Common myeloid progenitor, CD34-positive (primary cell): ENCODE results near the gene ANKRD33B.

ENCODE experiments used
- CTCF ChIA-PET: fragments of 350-600 bp; sonication (Branson Sonifier 250); formaldehyde crosslinking; loops from one replicate; lab custom pipeline; 2021; ENCODE audit warnings: antibody characterized with exemption; lab: Charles Lee
- POLR2A ChIA-PET: fragments of 350-600 bp; sonication (Branson Sonifier 250); formaldehyde crosslinking; loops from one replicate; lab custom pipeline; 2021; ENCODE audit warnings: antibody characterized with exemption; lab: Charles Lee
- DNase-seq, 3 donors: peaks; one replicate each; pipeline versions ENCODE4 v3.0.0 to v3.0.0-alpha.2; 2013
- H3K27ac ChIP-seq, 2 experiments: 1 replicate in 1 of 2; 2 replicates in 1 of 2; pipeline ENCODE4 v1.7.0; 2013; ENCODE audit warnings: inconsistent platforms in 2 of 2, low read length in 2 of 2, mild to moderate bottlenecking in 2 of 2, low read depth in 1 of 2, moderate library complexity in 1 of 2; ENCODE audit not compliant: severe bottlenecking in 2 of 2, insufficient read depth in 1 of 2, poor library complexity in 1 of 2
- H3K27me3 ChIP-seq, 5 experiments: replicated peaks in 2 of 5; 1 replicate in 3 of 5; 2 replicates in 2 of 5; pipeline versions ENCODE4 v1.6.1 to v1.7.0; 2013; ENCODE audit warnings: low read length in 4 of 5, mild to moderate bottlenecking in 2 of 5, moderate library complexity in 2 of 5, inconsistent platforms in 1 of 5; ENCODE audit not compliant: insufficient read depth in 5 of 5, control insufficient read depth in 4 of 5
- H3K36me3 ChIP-seq, 4 experiments: 1 replicate in 2 of 4; 2 replicates in 2 of 4; pipeline versions ENCODE4 v1.6.1 to v1.7.0; 2013; ENCODE audit warnings: low read length in 3 of 4, control low read depth in 1 of 4, mild to moderate bottlenecking in 1 of 4; ENCODE audit not compliant: control insufficient read depth in 4 of 4, insufficient read depth in 4 of 4
- H3K4me1 ChIP-seq, 4 experiments: 1 replicate in 3 of 4; 2 replicates in 1 of 4; pipeline versions ENCODE4 v1.6.1 to v1.7.1; 2013; ENCODE audit warnings: low read length in 3 of 4, mild to moderate bottlenecking in 3 of 4, control low read depth in 1 of 4, inconsistent platforms in 1 of 4, moderate library complexity in 1 of 4; ENCODE audit not compliant: control insufficient read depth in 4 of 4, insufficient read depth in 4 of 4; ENCODE audit errors: control extremely low read depth in 1 of 4
- H3K4me3 ChIP-seq, 7 experiments: 1 replicate in 4 of 7; 2 replicates in 3 of 7; pipeline versions ENCODE4 v1.5.1 to v1.7.0; 2013; ENCODE audit warnings: mild to moderate bottlenecking in 7 of 7, low read length in 6 of 7, moderate library complexity in 6 of 7, inconsistent platforms in 2 of 7, low read depth in 2 of 7, control low read depth in 1 of 7; ENCODE audit not compliant: insufficient read depth in 4 of 7, control insufficient read depth in 1 of 7; ENCODE audit errors: extremely low read depth in 1 of 7
- H3K9me3 ChIP-seq, 5 experiments: 1 replicate in 4 of 5; 2 replicates in 1 of 5; pipeline versions ENCODE4 v1.6.1 to v1.7.1; 2013; ENCODE audit warnings: low read length in 4 of 5, mild to moderate bottlenecking in 2 of 5, inconsistent platforms in 1 of 5, low read depth in 1 of 5, moderate library complexity in 1 of 5; ENCODE audit not compliant: control insufficient read depth in 4 of 5, insufficient read depth in 2 of 5; ENCODE audit errors: control extremely low read depth in 1 of 5
- WGBS: methylation state at CpG from one replicate; pipeline ENCODE4 v1.1.5; 2013; ENCODE audit not compliant: insufficient coverage; 5-methylcytosine and 5-hydroxymethylcytosine counted together

The ANKRD33B gene

GRCh38 chr5:10582512-10582897 lies 18.6 kb downstream of the ANKRD33B start:
- H3K27me3 ChIP-seq, result no peaks in the 10 kb centered on the region
- H3K27ac ChIP-seq, result no peak overlapping the region
- H3K36me3 ChIP-seq, result peaks cover 0 to 3% (median 0%) of the 10 kb centered on the region in 4 experiments
- DNase-seq, result no peak
- H3K4me3 ChIP-seq, result no peak overlapping the region
- peaks cover 4 to 50% (median 44%) of the 10 kb centered on the region in 4 experiments for H3K4me1 ChIP-seq
- H3K9me3 ChIP-seq, result no peaks in the 10 kb centered on the region
- WGBS, result 100% methylated on average over 3 of the region's 8 CpGs
- POLR2A ChIA-PET, result no interaction called here
- CTCF ChIA-PET, result interaction anchor here (1.0 to 1.3 kb wide), 3 partner anchors 10 to 140 kb away, joined by 3 to 4 read pairs (median 4); no protein-coding TSS in a partner anchor

- no peaks in the 10 kb centered on the region for H3K9me3 ChIP-seq
- no peaks in the 10 kb centered on the region for H3K27me3 ChIP-seq
- peaks cover 0 to 3% (median 0%) of the 10 kb centered on the region in 4 experiments for H3K36me3 ChIP-seq
- no peak overlapping the region for H3K27ac ChIP-seq
- ChIA-PET CTCF (interaction anchor here (0.7 to 2.9 kb wide), 9 partner anchors 9 to 132 kb away, joined by 3 to 16 read pairs (median 6); no protein-coding TSS in a partner anchor), POLR2A (interaction anchor here (0.7 to 1.1 kb wide), 2 partner anchors 23 to 44 kb away, joined by 3 read pairs; no protein-coding TSS in a partner anchor)
- H3K4me1 ChIP-seq, result peaks cover 7 to 50% (median 42%) of the 10 kb centered on the region in 4 experiments
- WGBS, result 48% methylated on average over 6 of the region's 13 CpGs
- peak overlapping the region in 1 of 7 experiments; percentile 16 for H3K4me3 ChIP-seq
- DNase-seq, result no peak
Measured at GRCh38 chr5:10583663-10584572, 20.0 kb downstream of the ANKRD33B start.

GRCh38 chr5:10584714-10585517 lies 21.0 kb downstream of the ANKRD33B start:
- ChIA-PET POLR2A (no interaction called here), CTCF (interaction anchor here (0.7 to 2.9 kb wide), 10 partner anchors 8 to 133 kb away, joined by 3 to 16 read pairs (median 4); no protein-coding TSS in a partner anchor)
- peaks cover 7 to 52% (median 43%) of the 10 kb centered on the region in 4 experiments for H3K4me1 ChIP-seq
- DNase-seq, result no peak
- 92% methylated on average over 7 of the region's 8 CpGs for WGBS
- peaks cover 0 to 3% (median 0%) of the 10 kb centered on the region in 4 experiments for H3K36me3 ChIP-seq
- no peak overlapping the region for H3K4me3 ChIP-seq
- no peak overlapping the region for H3K27ac ChIP-seq
- no peaks in the 10 kb centered on the region for H3K27me3 ChIP-seq
- H3K9me3 ChIP-seq, result no peaks in the 10 kb centered on the region

- H3K9me3 ChIP-seq, result no peaks in the 10 kb centered on the region
- H3K36me3 ChIP-seq, result peaks cover 0 to 3% (median 0%) of the 10 kb centered on the region in 4 experiments
- H3K4me3 ChIP-seq, result no peak overlapping the region
- DNase-seq, result no peak
- CTCF ChIA-PET, result interaction anchor here (0.7 to 2.9 kb wide), 6 partner anchors 17 to 133 kb away, joined by 3 to 16 read pairs (median 4); no protein-coding TSS in a partner anchor
- H3K27ac ChIP-seq, result no peak overlapping the region
- no peaks in the 10 kb centered on the region for H3K27me3 ChIP-seq
- 97% methylated on average over 5 of the region's 5 CpGs for WGBS
- POLR2A ChIA-PET, result no interaction called here
- H3K4me1 ChIP-seq, result peaks cover 9 to 56% (median 46%) of the 10 kb centered on the region in 4 experiments
Measured at GRCh38 chr5:10585518-10585915, 21.6 kb downstream of the ANKRD33B start.

- peaks cover 0 to 3% (median 0%) of the 10 kb centered on the region in 4 experiments for H3K36me3 ChIP-seq
- 100% methylated on average over 3 of the region's 4 CpGs for WGBS
- no peaks in the 10 kb centered on the region for H3K9me3 ChIP-seq
- H3K27ac ChIP-seq, result no peak overlapping the region
- H3K4me1 ChIP-seq, result peaks cover 9 to 61% (median 50%) of the 10 kb centered on the region in 4 experiments
- H3K4me3 ChIP-seq, result no peak overlapping the region
- ChIA-PET POLR2A (no interaction called here), CTCF (interaction anchor here (1.7 to 2.9 kb wide), 3 partner anchors 21 to 42 kb away, joined by 6 to 16 read pairs (median 6); no protein-coding TSS in a partner anchor)
- H3K27me3 ChIP-seq, result no peaks in the 10 kb centered on the region
- no peak for DNase-seq
Measured at GRCh38 chr5:10586008-10586407, 22.1 kb downstream of the ANKRD33B start.

- Histone ChIP-seq H3K4me1 (peaks cover 9 to 65% (median 53%) of the 10 kb centered on the region in 4 experiments), H3K4me3 (no peak overlapping the region), H3K27ac (no peak overlapping the region), H3K36me3 (peaks cover 0 to 3% (median 0%) of the 10 kb centered on the region in 4 experiments), H3K9me3 (no peaks in the 10 kb centered on the region), H3K27me3 (no peaks in the 10 kb centered on the region)
- ChIA-PET CTCF (interaction anchor here (1.1 to 1.7 kb wide), 2 partner anchors 20 to 41 kb away, joined by 4 to 6 read pairs; no protein-coding TSS in a partner anchor), POLR2A (no interaction called here)
- no peak for DNase-seq
- no CpG with 5 or more reads among the region's 1 CpG for WGBS
Measured at GRCh38 chr5:10586555-10586954, 22.7 kb downstream of the ANKRD33B start.
